NCI-H1694 (cell line): ENCODE data around the gene ENPEP.
"Not testable (repeated sequence)": the region's sequence is repeated elsewhere in the genome, so short reads cannot be mapped to it uniquely, and the experiment has no call there.

Experiments
- DNase-seq: peaks from one replicate; lab custom pipeline; 2025; lab: John Stamatoyannopoulos, UW

Gene ENPEP, protein sequence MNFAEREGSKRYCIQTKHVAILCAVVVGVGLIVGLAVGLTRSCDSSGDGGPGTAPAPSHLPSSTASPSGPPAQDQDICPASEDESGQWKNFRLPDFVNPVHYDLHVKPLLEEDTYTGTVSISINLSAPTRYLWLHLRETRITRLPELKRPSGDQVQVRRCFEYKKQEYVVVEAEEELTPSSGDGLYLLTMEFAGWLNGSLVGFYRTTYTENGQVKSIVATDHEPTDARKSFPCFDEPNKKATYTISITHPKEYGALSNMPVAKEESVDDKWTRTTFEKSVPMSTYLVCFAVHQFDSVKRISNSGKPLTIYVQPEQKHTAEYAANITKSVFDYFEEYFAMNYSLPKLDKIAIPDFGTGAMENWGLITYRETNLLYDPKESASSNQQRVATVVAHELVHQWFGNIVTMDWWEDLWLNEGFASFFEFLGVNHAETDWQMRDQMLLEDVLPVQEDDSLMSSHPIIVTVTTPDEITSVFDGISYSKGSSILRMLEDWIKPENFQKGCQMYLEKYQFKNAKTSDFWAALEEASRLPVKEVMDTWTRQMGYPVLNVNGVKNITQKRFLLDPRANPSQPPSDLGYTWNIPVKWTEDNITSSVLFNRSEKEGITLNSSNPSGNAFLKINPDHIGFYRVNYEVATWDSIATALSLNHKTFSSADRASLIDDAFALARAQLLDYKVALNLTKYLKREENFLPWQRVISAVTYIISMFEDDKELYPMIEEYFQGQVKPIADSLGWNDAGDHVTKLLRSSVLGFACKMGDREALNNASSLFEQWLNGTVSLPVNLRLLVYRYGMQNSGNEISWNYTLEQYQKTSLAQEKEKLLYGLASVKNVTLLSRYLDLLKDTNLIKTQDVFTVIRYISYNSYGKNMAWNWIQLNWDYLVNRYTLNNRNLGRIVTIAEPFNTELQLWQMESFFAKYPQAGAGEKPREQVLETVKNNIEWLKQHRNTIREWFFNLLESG

GRCh38 chr4:110475881-110476818 is at the start of gene ENPEP:
ENPEP (plus strand) TSS chr4:110476155; CDS start chr4:110476415, 260 bp downstream.
- DNase-seq, result no peak

DNA sequence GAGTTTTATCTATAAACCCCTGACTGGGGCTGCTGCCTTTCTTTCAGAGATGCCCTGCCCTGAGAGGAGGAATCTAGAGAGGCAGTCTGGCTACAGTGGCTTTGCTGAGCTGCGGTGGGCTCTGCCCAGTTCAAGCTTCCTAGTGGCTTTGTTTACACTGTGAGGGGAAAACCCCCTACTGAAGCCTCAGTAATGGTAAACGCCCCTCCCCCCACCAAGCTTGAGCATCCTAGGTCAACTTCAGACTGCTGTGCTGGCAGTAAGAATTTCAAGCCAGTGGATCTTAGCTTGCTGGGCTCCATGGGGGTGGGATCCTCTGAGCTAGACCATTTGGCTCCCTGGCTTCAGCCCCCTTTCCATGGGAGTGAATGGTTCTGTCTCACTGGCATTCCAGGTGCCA is 44.1 kb upstream of the ENPEP start:
- DNase-seq, result not testable (repeated sequence)

DNA sequence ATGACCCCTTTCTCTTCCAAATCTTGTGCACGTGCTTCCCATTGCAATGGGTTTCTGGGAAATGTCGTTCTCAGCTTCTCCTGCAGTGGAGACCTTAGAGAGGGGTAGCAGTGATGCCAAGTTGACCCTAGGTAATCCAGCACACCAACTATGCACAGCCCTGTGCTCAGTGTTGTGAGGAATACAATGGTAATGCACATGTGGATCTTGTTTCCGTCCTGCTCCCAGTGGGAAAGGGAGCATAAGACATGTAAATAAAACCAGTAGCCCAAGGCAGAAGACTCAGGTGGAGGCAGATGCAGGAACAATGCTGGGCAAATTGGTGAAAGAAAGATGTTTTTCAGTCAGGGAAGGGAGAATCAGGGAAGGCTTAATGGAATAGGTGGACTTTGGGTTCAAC is 38.7 kb upstream of the ENPEP start:
- not testable (repeated sequence) for DNase-seq

GRCh38 chr4:110439209-110439608 is 36.7 kb upstream of the ENPEP start:
- not testable (repeated sequence) for DNase-seq

- no peak for DNase-seq
Measured at GRCh38 chr4:110442309-110442708, 33.6 kb upstream of the ENPEP start.

DNA sequence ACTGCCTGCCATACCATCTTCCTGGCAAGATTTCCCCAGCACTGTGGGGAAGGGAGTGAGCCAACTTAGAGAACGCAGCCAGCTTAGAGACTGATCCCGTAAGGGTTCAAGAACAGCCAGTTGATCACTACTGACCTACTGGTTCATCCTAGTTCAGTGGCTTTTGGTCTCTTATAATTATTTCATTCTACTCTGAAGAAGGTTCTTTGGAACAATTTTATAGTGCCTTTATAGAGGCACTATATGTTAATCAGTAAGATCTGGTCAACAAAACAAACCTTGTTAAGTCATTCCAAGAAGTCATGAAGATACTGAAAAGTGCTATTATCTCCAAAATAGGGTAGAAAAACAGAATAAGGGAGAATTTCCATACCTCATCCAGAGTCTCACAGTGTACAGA is 33.2 kb upstream of the ENPEP start:
- no peak for DNase-seq

DNA sequence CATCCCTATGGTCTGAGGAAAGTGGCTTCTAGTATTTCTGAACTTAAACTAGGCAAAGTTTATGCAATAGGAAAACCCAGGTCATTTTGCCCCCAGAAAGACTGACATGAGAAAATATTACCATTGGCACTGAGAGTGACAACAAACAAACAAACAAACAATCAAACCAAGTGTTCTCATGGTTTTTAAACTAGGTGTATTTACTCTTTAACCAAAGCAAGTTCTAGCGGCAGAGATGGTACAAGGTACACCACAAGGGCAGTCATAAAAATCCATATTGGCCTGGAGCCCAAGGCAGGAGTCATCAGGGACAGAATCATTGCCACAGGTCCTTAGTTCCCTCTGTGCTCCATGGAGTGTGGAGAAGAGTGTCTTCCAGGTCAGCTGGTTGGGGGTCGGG is 26.0 kb upstream of the ENPEP start:
- no peak for DNase-seq

DNA sequence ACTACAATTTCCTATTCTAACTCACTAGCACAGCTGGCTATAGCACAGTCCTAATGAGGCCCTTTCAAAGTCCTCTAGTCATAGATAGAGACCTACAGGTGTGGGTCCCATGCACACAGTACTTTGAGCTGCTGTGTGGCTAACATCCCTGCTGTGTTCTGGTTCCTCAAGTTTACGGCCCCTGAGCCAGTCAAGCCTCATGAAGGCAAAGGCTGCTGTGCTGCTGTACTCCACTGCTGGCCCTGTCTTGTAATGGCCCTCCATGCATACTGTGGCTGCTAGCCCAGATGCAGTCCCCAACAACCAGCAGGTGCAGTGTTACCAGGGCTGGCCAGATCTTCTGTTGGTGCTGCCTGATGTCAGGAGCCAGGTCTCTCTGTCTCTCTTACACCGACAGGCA is 23.4 kb upstream of the ENPEP start:
- DNase-seq, result no peak

GRCh38 chr4:110454441-110454840 is 21.5 kb upstream of the ENPEP start:
- no peak for DNase-seq

DNA sequence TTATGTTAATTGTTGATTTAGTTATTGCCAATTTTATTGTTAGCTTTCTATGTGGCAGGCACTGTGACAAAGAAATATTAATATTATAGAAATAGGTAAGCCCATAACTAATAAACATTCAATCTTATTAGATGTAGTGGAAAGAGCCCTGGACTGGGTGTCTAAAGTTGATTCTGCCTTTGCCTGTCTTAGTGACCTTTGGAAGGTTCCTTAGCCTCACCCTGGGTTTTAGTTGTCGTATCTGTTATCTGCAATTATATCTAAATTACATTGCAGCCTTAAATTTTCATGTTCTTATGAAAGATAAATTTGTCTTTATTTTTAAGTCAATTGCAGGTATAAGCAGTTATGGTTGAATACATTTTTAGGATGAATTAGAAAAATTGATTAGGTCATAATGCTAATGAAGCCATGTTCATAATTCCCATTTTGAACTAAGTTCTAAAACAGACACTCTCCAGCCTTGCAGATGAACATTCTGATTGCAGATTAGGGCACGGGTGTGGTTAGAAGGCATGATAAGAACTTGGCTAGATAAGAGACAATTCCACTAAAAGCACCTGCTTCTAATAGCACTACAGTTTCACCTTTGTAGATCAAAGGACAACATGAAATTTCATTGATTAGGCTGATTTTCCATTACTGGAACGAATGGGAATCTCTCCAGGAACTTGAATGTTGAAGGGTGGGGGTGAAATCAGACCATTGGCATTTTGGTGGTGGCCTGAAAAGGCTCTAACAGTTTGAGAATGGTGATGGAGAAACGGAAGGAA is 17.3 kb upstream of the ENPEP start:
- no peak for DNase-seq

- DNase-seq, result no peak
Measured at GRCh38 chr4:110460074-110460746, 15.7 kb upstream of the ENPEP start.

DNA sequence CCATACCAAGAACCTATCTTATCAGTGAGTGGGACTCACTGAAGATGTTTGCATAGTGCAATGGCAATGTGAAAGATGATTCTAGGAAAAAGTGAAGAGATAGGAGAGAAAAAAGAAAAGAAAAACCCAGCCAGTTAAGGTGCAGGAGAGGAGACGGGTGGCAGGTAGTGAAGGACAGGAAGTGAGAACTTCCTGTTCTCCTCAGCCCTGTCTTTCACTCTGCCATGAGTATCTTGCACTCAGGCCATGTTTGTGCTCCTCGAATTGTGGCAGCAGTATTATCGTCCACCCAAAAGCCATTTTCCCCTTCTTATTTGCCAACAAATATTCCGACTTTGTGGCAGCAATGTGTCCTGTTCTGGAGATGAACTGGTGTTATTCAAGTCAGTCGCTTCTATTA is 8.6 kb upstream of the ENPEP start:
- DNase-seq, result no peak

DNA sequence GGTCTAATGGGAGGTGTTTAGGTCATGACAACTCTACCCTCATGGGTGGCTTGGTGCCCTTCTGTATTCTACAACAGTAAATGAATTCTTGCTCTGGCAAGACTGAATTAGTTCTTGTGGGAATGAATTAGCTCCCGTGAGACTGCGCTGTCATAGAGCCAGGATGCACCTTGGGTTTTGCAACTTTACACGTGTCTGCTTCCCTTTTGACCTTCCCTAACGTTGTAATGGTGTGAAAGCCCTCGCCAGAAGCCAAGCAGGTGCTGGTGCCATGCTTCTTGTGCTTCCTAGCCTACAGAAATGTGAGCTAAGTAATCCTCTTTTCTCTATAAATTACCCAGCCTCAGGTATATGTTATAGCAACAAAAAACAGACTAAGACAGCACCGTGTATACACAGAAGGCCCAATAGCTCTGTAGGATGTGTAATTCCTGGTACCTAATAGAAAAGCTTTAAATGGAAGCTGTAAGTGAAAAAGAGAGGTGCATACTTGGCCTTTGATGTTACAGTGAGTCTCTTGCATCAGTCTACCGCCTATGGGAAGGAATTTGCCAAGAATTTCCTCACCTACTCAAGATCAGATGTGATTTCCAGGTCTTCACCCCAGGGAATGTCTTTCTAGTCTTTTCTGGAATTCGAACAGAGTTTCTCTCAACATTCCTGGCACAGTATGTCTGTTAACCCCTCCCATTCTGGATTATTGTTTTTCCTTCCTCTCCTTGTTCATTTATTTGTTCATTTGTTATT is 3.2 kb upstream of the ENPEP start:
- DNase-seq, result no peak

DNA sequence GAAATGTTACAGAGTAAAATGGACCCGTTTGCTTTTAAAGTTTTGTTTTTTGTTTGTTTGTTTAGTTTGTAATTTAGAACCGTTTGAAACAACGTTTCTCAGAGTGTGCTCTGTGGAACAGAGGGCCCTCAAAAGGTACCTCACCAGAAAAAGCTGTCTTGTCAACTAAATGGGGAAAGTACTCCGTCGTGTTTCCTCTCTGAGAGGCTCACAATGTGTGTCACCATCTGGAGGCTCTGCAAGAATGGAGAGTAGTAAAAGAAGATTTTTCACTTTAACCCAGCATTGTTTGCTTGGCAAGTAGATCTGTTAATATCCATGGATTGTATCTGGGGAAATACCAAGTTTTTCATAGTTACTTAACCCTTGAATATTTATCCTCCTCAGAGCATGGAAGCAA is 1.5 kb upstream of the ENPEP start:
- no peak for DNase-seq

DNA sequence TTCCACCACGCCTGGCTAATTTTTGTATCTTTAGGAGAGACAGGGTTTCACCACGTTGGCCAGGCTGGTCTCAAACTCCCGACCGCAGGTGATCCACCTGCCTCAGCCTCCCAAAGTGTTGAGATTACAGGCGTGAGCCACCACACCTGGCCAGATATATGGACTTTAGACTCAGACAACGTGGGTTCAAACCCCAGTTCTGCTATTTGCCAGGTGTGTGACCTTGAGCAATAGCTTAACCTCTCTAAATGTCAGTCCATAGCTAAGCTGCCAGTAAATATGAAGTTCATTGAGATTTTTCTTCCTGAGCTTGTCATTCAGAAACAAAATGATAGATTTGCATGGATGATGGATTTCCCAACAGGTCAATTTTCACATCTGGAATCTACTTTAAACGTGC is 875 bp upstream of the ENPEP start:
- DNase-seq, result not testable (repeated sequence)

DNA sequence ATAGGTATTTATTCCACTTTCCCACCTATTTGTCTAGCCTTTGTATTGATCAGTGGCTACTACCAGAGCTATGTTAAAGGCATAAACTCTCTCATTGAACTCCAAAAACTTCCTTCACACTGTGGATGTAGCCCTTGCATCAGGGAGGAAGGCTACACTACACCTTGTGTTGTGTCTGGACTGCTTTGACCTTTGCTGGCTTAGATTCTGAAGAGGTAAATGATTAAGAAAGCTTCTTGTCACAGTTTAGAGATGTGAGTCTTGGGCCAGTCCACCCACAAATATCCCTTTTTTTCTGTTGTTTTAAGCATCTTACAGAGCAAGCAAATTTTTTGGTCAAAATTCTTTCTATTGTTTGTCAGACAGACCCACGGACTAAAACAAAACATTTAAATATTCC is 1.9 kb downstream of the ENPEP start:
- no peak for DNase-seq

GRCh38 chr4:110480031-110480549 is 4.1 kb downstream of the ENPEP start:
- no peak for DNase-seq

DNA sequence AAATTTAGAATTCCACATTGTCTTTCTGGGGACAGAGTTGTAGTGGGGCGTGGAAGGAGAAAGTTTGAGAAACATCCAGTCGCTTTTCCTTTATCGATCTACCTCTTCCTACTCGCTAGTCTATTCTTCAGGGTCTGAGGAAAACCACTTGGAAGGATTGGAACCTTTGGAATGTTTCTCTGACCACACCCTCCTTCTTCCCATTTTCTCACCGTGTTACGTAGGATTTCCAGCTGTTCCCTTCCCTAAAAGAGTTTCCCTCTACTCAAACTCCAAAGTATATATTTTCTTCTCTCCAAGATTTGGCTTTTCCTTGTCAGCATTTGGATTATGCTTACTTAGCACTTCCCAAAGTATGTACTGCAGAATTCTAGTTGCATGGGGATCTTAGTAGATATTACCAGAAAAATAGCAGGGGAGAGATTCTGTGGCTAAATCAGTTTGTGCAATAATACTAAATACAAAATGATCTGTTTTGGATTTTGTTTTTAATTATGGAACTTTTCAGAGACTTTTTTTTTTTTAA is 4.9 kb downstream of the ENPEP start:
- no peak for DNase-seq

- no peak for DNase-seq
Measured at GRCh38 chr4:110483516-110483915, 7.6 kb downstream of the ENPEP start.
